Panc1 (cell line): ENCODE data around the gene DNASE2B.

ENCODE experiments used
- CTCF ChIP-seq: fragments of 450-650 bp; IDR thresholded peaks from 2 replicates; pipeline ENCODE4 v1.5.1; 2017; ENCODE audit warnings: mild to moderate bottlenecking
- POLR2AphosphoS5 ChIP-seq: IDR thresholded peaks from 2 replicates; pipeline ENCODE4 v1.6.1; 2012; ENCODE audit warnings: mild to moderate bottlenecking, low read depth, low read length, moderate library complexity
- REST ChIP-seq, 2 experiments: IDR thresholded peaks; 2 replicates each; pipeline ENCODE4 v1.6.1; 2011 to 2012; ENCODE audit warnings: low read depth in 2 of 2, control low read depth in 1 of 2, low read length in 1 of 2, mild to moderate bottlenecking in 1 of 2, moderate library complexity in 1 of 2; ENCODE audit not compliant: insufficient read depth in 1 of 2
- SIN3A ChIP-seq: IDR thresholded peaks from 2 replicates; pipeline ENCODE4 v1.6.1; 2012; ENCODE audit warnings: low read depth, mild to moderate bottlenecking, low read length, moderate library complexity, borderline replicate concordance; ENCODE audit not compliant: insufficient read depth
- TCF7L2 ChIP-seq: IDR thresholded peaks from 2 replicates; pipeline ENCODE4 v1.6.1; 2011; ENCODE audit warnings: mild to moderate bottlenecking, low read depth, low read length, inconsistent platforms

GRCh38 chr1:84450910-84451309, 52.6 kb downstream of the DNASE2B start:
- TF ChIP-seq CTCF, result no peak
- no peak for TF ChIP-seq REST (IDR thresholded peaks at IDR 0.05; ENCODE audit: insufficient read depth in 1 of 2, low read depth in 2 of 2, low read length in 1 of 2)
- TF ChIP-seq POLR2AphosphoS5, result no peak
- TF ChIP-seq TCF7L2, result no peak
- no peak for TF ChIP-seq SIN3A
